Upper lobe of right lung (tissue), 1 donor: Measurements from ENCODE around the gene SNX20. TPM values are rescaled to one million over a fixed set of nuclear protein-coding genes. Genes with fewer than 3 reads are reported as not detected.

Source experiments
- ATAC-seq: fragments of 200-7000 bp; cut with Tn5 transposase; one replicate; pipeline ENCODE4 v1.9.1; 2020; ENCODE audit warnings: mild to moderate bottlenecking, moderate library complexity
- DNase-seq: peaks from one replicate; pipeline ENCODE4 v3.0.0-alpha.2; 2020
- H3K27ac ChIP-seq: fragments of 200-600 bp; one replicate; pipeline ENCODE4 v1.8.0; 2022
- H3K27me3 ChIP-seq: fragments of 200-600 bp; one replicate; pipeline ENCODE4 v1.8.0; 2022; ENCODE audit warnings: mild to moderate bottlenecking
- H3K36me3 ChIP-seq: fragments of 200-600 bp; one replicate; pipeline ENCODE4 v1.8.0; 2022
- H3K4me1 ChIP-seq: fragments of 200-600 bp; one replicate; pipeline ENCODE4 v1.8.0; 2022
- H3K4me3 ChIP-seq: fragments of 200-600 bp; one replicate; pipeline ENCODE4 v1.8.0; 2022; ENCODE audit warnings: mild to moderate bottlenecking
- H3K9me3 ChIP-seq: fragments of 200-600 bp; one replicate; pipeline ENCODE4 v1.8.0; 2022
- intact Hi-C: fragments of 100-400 bp; cut with DNase I; formaldehyde crosslinking; loops from one replicate; pipeline ENCODE4 v1.11.0; 2022
- total RNA-seq: library from RNA; stranded (reverse); fragmentation: NEBNext Ultra II Directional; extraction: Animal tissue kit (Norgen Biotek cat#: 25700); gene quantifications from one replicate; pipeline ENCODE4 v1.2.1, GENCODE V29; 2021
- TF ChIP-seq, protein P1 (sequence below): fragments of 200-600 bp; IDR thresholded peaks from one replicate; pipeline ENCODE4 v1.8.0; 2022; ENCODE audit warnings: antibody characterized with exemption
- donor health status: DM: no; HTN: yes; CAD: no; lungs with severe emphysema.

The SNX20 gene
- total RNA-seq, 1 donor from 2014 or later = 9.2 TPM

DNA sequence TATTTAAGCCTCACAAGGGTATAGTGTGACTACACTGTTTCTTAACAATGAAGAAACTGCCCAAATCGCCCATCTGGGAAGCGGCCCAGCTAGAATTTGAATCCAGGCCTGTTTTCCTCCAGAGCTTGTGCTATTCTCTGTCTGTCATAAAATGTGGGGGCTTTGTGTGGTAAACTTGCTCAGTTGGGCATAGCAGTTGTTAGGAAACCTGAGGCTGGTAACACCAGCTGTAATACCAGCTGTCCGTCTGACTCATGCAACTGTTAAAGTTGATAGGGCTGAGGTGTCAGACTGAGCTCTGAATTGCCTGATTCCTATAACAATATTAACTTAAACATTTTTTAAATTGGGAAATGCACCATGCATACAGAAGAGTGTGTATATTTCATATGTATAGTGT lies 21.6 kb upstream of the SNX20 start:
- TF ChIP-seq, protein P1, sequence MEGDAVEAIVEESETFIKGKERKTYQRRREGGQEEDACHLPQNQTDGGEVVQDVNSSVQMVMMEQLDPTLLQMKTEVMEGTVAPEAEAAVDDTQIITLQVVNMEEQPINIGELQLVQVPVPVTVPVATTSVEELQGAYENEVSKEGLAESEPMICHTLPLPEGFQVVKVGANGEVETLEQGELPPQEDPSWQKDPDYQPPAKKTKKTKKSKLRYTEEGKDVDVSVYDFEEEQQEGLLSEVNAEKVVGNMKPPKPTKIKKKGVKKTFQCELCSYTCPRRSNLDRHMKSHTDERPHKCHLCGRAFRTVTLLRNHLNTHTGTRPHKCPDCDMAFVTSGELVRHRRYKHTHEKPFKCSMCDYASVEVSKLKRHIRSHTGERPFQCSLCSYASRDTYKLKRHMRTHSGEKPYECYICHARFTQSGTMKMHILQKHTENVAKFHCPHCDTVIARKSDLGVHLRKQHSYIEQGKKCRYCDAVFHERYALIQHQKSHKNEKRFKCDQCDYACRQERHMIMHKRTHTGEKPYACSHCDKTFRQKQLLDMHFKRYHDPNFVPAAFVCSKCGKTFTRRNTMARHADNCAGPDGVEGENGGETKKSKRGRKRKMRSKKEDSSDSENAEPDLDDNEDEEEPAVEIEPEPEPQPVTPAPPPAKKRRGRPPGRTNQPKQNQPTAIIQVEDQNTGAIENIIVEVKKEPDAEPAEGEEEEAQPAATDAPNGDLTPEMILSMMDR = no peak
- Histone ChIP-seq H3K4me1 (peaks cover 8% of the 10 kb centered on the region), H3K27ac (no peak overlapping the region), H3K4me3 (no peak overlapping the region), H3K36me3 (no peaks in the 10 kb centered on the region), H3K9me3 (peaks cover 9% of the 10 kb centered on the region), H3K27me3 (no peaks in the 10 kb centered on the region)
- ATAC-seq = no peak
- DNase-seq = no peak
- intact Hi-C loops = no loop called here

DNA sequence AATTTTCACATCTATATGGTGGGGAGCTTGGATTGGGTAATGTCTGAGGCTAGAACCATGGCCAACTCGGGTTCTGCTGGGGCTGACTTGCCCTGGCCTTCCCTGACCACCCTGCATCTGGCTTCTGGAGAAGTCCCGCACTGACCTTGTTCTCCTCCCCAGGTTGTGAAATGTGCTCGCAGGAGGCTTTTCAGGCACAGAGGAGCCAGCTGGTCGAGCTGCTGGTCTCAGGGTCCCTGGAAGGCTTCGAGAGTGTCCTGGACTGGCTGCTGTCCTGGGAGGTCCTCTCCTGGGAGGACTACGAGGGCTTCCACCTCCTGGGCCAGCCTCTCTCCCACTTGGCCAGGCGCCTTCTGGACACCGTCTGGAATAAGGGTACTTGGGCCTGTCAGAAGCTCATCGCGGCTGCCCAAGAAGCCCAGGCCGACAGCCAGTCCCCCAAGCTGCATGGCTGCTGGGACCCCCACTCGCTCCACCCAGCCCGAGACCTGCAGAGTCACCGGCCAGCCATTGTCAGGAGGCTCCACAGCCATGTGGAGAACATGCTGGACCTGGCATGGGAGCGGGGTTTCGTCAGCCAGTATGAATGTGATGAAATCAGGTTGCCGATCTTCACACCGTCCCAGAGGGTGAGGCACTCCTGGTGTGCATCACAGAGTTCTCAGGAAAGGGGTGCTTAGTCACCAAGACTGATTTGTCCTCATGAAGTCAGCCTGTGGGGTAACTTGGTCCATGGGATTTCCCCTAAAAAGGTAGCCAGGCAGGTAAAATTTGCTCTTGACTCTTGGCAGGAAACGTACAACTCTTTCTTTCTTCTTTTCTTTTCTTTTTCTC lies 18.4 kb upstream of the SNX20 start:
- H3K9me3 ChIP-seq = peaks cover 7% of the 10 kb centered on the region
- H3K27ac ChIP-seq = no peak overlapping the region
- DNase-seq = no peak
- peak; percentile 13 for ATAC-seq
- TF ChIP-seq, protein P1 = no peak
- H3K4me3 ChIP-seq = no peak overlapping the region
- no peaks in the 10 kb centered on the region for H3K36me3 ChIP-seq
- H3K27me3 ChIP-seq = no peaks in the 10 kb centered on the region
- intact Hi-C loops = no loop called here
- H3K4me1 ChIP-seq = peaks cover 30% of the 10 kb centered on the region

DNA sequence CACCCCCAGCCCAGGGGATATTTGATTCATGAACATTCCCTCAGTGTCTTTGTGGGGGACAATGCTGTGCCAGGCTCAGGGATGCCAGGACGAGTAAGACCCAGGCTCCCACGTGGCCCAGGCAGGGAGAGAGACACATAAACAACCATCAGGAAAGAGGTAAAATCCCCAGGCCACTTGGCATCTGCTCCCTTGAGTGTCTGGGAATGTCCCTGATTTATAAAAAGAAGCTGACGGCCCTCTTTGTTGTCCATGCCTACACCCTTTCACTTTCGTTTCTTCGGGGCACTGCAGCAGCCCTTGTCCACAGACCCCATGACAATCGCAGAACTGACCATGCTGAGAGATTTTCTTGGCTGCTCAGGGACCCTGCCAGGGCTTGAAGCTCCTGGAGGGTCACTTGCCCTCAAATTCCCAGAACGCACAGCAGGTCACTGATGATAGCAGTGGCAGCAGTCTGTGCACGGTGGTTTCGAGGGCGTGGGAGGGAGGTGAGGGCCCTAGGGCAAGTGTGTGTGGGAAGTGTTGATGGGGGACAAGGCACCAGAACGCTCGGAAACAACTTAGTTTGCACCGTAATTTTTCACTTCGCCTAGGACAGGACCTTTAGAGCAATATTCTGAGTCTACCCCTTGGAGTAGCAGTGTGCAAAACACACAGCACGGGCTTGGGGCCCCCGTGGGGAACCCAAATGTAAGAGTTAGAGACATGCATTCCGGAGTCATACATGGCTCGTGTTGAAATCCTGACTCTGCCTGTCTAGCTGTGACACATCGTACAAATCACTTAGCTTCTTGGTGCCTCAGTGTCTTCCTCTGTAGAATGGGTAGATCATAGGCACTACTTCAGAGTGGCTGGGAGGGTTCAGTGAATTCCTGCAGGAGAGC lies 17.0 kb upstream of the SNX20 start:
- Histone ChIP-seq H3K27ac (peak overlapping the region; percentile 77), H3K4me3 (peak overlapping the region; percentile 48)
- intact Hi-C loops = no loop called here

DNA sequence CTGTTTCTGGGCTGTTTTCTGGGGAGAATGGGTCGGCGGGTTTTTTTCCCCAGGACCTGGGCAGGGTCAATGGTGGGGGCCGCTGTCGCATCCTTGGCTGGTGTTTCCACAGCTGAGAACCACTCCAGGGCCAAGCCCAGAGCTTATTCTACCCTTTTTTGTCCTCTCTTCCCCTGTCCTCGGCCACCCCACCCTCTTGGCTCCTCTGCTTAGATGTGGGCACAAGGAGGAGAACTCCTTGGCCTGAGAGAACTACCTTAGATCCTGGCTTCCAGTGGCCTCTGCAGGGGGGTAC lies 16.3 kb upstream of the SNX20 start:
- TF ChIP-seq, protein P1 = no peak
- Histone ChIP-seq H3K27me3 (no peaks in the 10 kb centered on the region), H3K4me1 (peaks cover 36% of the 10 kb centered on the region), H3K27ac (peak overlapping the region; percentile 77), H3K4me3 (peak overlapping the region; percentile 48), H3K36me3 (no peaks in the 10 kb centered on the region), H3K9me3 (no peaks in the 10 kb centered on the region)
- DNase-seq = no peak
- intact Hi-C loops = no loop called here
- no peak for ATAC-seq

More for the DNA sequence above, 17.0 kb upstream of the SNX20 start:
- Histone ChIP-seq H3K27me3 (no peaks in the 10 kb centered on the region), H3K4me1 (peaks cover 36% of the 10 kb centered on the region), H3K9me3 (no peaks in the 10 kb centered on the region), H3K36me3 (no peaks in the 10 kb centered on the region)
- TF ChIP-seq, protein P1 = no peak
- ATAC-seq (peak; percentile 64), DNase-seq (no peak)

- peak; percentile 79 for ATAC-seq
- H3K27ac ChIP-seq = peak overlapping the region; percentile 77
- no peaks in the 10 kb centered on the region for H3K27me3 ChIP-seq
- H3K36me3 ChIP-seq = no peaks in the 10 kb centered on the region
- TF ChIP-seq, protein P1 = no peak
- no peak overlapping the region for H3K4me3 ChIP-seq
- H3K9me3 ChIP-seq = no peaks in the 10 kb centered on the region
- intact Hi-C loops = no loop called here
- peaks cover 36% of the 10 kb centered on the region for H3K4me1 ChIP-seq
- DNase-seq = peak; percentile 89
Measured at GRCh38 chr16:50696575-50697420, 15.7 kb upstream of the SNX20 start.
